HG02642 (cell line): ENCODE data around the gene SPATC1L.
"Not testable (repeated sequence)": the region's sequence is repeated elsewhere in the genome, so short reads cannot be mapped to it uniquely, and the experiment has no call there.

Source experiments
- ATAC-seq: cut with Tn5 transposase; IDR thresholded peaks from one replicate; pipeline ENCODE4 v1.9.1; 2021; ENCODE audit warnings: mild to moderate bottlenecking; ENCODE audit not compliant: unreplicated experiment, poor library complexity

The SPATC1L gene

DNA sequence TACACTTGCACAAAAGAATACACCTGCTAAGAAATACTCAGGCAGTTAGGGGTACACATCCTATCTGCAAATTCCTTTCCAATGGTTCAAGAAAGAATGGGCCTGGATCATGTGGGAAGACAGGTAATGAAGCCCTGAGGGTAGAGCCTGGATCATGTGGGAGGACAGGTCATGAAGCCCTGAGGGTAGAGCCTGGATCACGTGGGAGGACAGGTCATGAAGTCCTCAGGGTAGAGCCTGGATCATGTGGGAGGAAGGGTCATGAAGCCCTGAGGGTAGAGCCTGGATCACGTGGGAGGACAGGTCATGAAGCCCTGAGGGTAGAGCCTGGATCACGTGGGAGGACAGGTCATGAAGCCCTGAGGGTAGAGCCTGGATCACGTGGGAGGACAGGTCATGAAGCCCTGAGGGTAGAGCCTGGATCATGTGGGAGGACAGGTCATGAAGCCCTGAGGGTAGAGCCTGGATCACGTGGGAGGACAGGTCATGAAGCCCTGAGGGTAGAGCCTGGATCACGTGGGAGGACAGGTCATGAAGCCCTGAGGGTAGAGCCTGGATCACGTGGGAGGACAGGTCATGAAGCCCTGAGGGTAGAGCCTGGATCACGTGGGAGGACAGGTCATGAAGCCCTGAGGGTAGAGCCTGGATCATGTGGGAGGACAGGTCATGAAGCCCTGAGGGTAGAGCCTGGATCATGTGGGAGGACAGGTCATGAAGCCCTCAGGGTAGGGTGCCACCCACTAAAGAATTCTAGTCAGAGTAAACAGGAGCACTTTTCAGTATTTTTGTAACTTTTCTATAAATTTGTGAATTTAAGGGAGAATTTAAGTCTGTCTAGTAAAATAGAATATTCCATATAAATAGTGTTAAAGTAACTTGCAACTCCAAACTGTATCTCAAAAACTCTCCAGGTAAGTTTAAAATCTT is 16.9 kb upstream of the SPATC1L start:
- not testable (repeated sequence) for ATAC-seq

- no peak for ATAC-seq
Observed at GRCh38 chr21:46199436-46200373, 15.4 kb upstream of the SPATC1L start.

DNA sequence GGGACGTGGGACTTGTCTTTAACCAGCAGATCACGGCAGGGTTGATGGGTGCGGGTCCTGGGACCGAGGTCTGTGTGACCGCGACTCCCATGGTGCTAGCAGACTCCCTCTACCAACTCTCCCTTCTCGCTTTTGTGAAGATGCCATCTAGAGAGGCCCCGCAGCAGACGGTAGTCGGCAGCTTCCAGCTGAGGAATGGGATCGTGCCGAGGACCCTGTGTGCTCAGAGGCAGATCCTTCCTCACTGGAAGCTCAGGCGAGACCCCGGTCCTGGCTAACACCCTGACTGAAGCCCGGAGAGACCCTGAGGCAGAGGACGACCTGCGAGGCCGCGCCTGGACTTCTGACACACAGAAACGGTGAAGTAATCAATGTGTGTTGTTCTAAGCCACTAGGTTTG is 12.5 kb upstream of the SPATC1L start:
- ATAC-seq = no peak

DNA sequence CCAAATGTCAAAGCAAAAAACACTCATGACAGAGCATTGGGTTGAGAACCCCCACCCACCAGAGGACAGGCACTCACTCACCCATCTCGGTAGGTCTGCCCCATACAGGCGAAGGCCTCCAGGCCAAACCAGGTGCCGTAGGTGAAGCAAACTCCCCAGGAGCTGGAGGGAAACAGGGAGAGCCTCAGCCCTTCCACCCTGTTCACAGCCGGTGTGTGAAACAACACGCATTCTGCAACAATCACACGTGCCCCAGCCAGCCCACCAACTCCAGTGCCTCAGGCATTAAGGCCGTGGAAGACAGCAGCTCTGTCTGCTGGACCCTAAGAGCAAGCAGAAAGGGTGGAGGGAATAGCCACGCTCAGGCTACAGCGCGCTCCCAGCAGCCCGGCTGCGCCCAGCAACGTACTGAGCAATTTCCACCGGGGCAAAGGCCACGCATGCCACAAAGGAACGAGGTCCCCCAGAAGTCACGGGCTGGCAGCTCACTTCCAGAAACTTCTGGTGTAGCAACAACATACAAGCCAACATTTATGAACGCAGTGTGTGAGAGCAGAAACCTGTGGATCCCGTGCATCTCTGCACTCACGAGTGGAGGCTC is 11.4 kb upstream of the SPATC1L start:
- no peak for ATAC-seq

GRCh38 chr21:46194374-46195334 is 10.4 kb upstream of the SPATC1L start:
- ATAC-seq = no peak

DNA sequence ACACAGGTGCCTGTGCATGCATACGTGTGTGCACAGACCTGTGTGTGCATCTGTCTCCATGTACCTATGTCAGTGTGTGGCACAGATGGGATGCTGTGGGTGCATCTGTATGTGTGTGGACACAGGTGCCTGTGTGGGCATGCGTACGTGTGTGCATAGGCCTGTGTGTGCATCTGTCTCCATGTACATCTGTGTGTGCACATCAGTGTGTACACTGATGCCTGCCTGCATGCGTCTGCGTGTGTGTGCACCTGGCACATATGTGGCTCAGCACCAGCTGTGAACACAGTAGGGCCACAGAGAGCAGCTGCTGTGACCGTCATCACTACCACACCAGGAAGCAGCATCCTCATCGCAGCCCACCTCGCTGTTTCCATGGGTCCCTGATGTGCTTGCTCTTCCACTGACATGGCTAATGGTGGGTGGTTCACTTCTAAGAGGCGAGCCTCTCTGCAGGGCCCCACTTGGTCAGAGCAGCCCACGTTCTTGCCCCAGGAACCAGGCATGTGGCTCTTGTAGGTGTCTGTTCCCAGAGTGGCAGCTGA is 9.6 kb upstream of the SPATC1L start:
- no peak for ATAC-seq

DNA sequence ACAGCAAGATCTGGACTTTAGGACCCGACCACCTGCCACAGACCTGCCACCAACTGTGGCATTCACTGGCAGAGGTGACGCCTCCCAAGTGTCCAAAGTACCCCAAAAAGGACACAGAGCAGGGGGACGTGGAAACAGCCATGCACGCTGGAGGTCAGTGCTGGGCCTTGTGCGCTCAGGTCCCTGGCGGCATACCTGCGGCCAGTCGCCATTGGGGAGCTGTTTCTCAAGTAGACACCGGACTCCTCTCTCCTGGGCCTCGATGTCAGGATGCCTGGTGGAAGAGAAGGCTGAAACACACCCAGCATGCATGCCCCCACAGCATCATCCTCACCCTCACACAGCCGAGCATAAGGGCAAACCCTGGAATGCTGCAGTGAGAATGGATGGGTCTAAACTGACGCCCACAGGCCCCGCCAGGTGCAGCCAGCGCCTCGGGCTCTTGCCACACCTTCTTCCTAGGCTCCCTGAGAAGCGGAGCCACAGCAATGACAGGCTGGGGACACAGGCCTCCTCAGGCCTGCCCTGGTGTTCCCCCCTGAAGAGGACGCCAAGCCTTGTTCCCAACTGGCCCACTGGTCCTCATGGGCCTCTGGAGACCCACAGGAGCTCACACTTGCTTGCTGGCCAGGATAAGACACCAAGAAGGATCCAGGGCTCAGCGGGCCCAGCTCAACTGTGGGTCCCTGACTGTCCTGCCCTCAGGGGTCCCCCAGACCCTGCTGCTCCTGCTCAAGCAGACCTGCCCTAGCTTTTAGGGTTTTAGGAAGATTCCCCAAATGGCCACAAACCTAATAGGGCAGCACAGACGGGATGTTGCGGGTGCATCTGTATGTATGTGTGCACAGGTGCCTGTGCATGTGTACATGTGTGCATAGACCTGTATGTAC is 7.7 kb upstream of the SPATC1L start:
- no peak for ATAC-seq

DNA sequence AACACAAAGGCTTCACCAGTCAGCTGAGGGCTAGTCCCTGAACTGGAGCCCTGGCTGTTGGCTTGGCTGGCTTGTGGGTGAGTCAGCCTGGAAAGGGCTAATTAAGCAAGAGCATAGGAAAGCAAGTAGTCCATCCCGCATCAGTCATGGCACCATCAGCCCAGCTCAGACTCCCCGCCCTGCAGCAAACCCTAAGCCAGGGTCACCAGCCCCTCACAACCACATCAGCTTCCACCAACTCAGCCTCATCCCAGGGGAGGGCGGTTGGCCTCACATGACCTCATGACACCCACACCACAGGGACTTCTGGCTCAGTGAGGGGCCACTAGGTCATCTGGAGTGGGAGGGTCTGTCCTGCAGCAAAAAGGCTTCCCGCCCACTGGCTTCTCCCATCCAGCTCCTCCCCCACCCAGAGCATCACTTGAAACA is 7.0 kb upstream of the SPATC1L start:
- no peak for ATAC-seq

DNA sequence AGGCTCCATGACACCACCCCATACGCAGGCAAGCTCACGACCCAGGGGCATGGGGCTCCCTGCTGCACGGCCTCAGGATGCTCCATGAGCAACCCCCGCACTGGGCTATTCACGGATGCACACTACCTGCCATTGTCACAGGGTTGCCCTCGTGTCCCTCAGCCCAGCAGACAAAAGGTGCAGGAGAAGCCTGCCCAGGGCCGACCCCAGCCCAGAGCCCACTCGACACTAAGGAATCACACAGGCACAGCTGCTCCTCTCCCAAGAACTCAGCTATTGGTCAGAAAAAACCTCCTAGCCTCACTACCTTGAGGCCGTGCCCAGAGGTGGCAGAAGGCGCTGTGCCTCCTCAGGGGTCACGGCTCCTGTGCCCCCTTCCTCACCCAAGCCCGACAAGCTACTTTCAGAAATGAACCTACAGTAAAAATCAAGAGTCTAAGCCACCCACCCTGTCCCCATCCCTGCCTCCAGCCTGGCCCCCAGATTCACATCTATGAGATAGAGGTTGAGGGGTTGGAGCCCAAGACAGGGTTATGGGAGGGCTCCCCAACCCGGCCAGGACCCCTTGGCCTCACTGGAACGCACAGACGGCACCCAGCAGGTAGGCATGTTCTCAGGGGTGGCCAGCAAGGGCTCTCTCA is 6.4 kb upstream of the SPATC1L start:
- ATAC-seq = no peak

DNA sequence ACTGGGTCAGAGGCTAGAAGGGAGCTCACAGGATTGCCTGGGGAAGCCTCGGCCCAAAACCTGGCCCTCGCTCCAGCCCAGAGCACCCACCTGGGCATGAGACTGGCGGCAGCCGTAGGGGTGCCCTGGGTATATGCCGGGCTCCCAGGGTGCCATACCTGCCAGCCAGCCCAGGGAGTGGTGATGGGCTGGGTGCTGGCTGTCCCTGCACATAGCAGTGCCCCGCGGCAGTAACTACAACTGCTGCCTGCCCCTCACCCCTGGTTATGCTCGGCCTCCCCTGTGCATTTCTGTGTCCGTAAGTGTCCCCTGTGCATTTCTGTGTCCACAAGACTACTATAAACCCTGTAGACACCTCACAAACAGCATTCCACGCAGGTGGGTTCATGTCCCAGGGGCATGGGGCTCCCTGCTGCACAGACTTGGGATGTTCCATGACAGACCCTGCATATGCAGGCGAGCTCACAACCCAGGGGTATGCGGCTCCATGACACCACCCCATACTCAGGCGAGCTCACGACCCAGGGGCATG is 5.8 kb upstream of the SPATC1L start:
- ATAC-seq = no peak

DNA sequence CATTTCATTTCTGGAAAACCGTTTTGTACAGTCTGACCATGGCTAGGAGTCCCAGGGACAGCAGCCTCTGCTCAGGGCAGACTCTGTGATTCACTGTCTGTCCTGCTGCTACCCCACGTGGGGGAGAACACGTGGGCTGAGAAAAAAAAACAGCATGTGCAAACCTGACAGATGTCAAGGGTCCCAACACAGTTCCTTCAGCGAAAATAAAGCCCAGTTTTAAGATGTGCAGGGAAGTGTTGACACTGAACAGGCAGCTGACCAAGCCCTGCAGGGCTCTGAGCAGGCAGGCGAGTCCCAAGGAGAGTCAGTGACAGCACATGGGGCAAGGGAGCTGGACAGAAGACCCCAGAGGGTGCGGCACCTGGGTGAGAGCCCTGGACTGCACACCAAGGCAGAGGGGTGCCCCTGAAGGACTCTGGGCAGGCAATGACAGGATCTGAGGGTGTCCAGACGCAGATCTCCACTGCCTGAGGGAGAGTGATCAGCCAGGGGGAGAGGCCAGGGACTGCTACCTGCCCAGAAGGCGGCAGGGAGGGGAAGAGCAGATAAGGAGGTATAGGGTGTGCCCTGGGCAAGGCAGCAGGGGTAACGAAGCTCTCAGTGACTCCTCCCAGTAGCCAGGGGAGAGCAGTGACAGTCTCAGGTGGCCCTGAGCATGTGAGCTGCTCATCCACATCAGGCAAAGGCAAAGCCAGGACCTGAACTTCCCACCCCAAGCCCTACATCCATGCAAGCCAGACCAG is 5.1 kb upstream of the SPATC1L start:
- ATAC-seq = no peak

- no peak for ATAC-seq
Observed at GRCh38 chr21:46188226-46189212, 4.3 kb upstream of the SPATC1L start.

- no peak for ATAC-seq
Observed at GRCh38 chr21:46187814-46188213, 3.6 kb upstream of the SPATC1L start.

DNA sequence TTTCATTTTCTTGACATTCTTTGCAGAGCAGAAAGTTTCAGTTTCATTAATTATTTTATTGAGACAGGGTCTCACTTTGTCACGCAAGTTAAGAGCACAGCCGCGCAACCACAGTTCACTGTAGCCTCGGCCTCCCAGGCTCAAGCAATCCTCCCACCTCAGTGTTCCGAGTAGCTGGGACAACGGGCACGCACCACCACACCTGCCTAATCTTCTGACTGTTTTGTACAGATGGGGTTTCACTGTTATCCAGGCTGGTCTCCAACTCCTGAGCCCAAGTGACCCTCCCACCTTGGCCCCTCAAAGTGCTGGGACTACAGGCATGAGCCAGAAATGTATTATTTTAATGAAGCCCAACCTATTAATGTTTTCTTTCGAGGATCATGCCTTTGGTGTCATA is 3.0 kb upstream of the SPATC1L start:
- ATAC-seq = no peak

GRCh38 chr21:46185716-46186115 is 1.5 kb upstream of the SPATC1L start:
- no peak for ATAC-seq
